ENCODE data around the gene CHADL.

CHADL gene

GRCh38 chr22:41254230-41254629, 13.5 kb upstream of the CHADL start:
- DNase-seq: no peak

GRCh38 chr22:41252365-41252764, 11.6 kb upstream of the CHADL start:
- no peak for DNase-seq

- no peak for DNase-seq
Measured at GRCh38 chr22:41250127-41250526, 9.4 kb upstream of the CHADL start.

DNA sequence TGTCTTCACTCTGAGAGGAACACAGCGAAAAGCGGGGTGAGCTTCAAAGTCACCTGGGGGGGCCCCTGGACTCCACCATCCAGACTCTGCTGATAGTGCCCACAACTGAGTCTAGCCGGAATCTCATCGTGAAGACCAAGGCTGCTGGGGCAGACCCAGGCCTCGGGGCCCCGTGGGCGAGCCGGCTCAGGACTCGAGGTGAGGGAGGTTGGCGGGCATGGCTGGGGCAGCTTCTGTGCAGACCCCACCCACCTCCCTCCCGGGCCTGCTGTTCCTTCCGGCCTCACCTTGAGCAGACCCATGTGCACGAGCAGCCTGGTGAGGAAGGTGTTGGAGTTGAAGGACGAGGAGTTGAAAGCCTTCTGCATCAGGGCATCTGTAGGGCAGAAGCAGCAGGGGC, 8.7 kb upstream of the CHADL start:
- DNase-seq: no peak

DNA sequence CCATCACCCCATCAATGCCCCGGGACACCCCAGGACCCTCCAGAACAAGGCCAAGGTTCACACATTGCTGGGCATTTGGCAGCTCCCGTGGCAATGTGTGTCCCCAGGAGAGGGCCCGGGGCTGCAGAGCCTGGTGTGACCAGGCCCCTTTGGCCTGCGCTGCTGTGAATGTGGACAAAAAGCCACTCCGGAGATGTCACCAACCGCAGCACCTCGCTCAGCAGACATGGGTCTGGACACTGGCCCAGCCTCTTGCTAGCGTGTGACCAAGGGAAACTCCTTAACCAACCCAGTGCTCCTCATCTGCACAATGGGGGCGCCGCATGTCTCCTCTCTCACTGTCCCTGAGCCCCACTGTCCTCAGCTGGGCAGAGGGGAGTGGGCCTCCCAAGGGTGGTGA, 8.0 kb upstream of the CHADL start:
- DNase-seq: no peak

GRCh38 chr22:41248314-41248713, 7.6 kb upstream of the CHADL start:
- no peak for DNase-seq

GRCh38 chr22:41247703-41248102, 7.0 kb upstream of the CHADL start:
- DNase-seq: no peak

DNA sequence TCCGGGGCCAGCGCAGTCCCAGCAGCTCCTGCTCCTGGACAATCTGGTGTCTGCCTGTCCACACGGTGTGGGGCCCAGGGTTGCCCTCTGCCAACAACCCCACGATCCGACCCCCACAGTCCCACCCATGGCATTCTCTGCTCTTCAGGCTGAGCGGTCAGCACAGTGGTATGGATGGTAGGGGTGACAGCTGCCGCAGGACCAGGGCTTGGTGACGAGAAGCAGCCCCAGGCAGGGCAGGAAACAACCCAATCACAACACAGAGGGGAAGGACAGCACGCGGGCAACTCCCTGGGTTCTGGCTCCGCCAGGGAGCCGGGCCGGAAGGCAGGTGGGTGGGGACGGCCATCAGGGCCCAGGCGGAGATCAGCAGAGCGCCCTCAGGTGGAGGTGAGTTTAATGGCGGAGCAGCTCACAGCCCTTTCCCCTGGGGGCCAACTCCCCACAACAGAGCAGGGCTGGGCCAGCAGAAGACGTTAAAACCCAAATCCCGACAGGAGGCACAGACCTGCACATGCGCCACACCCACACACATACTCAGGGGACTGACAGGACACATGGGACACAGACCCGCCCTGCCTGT, 5.3 kb upstream of the CHADL start:
- DNase-seq: no peak

- no peak for DNase-seq
Measured at GRCh38 chr22:41243361-41243760, 2.6 kb upstream of the CHADL start.

- no peak for DNase-seq
Measured at GRCh38 chr22:41242396-41243117, 1.8 kb upstream of the CHADL start.

DNA sequence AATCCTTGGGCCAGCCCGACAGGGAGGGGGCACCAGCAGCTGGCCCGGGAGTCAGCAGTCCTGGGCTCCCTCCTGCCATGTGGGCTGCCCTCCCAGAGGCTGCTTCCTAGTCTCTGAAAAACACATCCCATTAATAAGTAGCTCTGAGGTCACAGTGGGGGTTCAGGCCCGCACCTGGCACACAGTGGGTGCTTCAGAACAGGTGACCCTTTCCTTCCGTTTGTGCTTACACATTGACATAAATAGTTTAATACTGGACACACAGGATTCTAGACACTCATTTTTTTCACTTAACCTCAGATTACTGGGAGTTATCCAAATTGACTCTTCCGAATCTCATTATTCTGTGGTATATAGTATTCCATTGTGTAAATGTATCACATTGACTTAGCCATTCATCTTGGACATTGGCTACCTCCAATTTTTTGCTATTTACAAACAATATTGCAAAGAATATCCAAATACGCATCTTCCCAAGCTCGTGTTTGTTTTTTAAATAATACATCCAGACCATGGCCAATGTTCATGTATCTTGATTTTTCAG, 474 bp upstream of the CHADL start:
- no peak for DNase-seq

DNA sequence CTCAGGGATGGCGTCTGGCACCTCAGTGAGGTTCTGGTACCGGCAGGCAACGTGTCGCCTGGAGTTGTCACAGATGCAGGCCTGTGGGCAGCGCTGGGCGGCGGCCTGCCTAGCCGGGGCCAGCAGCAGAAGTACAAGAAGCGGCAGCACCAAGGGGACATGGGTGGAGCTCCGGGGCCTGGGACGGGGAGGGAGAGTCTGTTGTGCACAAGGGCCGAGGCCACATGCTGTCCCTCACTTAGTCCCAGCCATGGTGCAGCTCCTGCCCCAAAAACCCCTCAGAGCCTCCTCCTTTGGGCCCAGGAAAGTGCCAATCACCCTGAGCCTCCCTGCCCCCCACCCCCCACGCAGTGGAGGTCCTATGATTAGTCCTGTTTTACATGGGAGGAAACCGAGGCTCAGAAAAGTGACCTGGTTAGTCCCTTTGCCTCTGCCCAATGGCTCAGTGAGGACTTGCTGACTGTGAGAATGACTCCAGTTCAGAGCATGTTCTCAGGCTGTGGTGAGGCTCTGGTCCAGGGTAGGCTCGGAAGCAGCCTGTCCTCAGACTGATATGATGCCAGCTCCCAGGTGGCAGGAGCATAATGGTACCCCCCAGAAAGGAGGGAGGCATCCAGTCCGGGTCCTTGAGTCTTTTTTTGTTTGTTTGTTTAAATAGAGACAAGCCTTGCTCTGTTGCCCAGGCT, 1.1 kb downstream of the CHADL start:
- DNase-seq: no peak

DNA sequence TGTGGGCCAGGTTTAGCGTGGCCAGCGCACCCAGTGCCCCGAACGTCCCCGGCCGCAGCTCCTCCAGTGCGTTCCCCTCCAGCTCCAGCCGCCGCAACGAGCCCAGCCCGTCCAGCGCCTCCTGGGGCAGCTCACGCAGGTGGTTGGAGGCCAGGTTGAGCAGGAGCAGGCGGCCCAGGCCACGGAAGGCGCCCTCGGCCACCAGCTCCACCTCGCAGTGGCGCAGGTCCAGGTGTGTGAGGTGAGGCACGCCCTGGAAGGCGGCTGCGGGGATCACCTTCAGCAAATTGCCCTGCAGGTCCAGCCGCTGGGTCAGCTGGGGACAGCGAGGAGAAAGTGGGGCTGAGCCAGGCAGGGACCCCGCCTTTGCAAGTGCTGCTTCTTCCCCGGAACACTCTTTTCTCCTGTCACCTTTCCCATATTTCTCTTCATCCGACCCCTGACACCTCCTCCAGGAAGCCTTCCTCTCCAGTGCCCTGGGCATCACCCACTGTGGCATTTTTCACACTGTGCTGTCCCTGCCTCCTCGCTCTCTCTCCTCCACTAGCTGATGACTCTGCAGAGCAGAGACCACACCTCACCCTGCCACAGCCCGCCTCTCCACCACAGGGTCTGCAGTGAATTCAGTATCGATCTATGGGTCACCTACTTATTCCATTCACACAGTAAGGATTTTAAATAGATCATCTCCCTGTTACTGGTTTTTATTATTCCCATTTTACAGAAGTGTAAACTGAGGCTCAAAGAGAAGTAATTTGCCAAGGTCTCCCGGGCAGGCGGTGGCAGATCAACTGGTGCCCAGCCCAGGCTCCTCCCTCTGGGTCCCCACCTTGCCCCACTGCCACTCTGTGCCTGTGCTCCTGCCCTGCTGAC, 1.9 kb downstream of the CHADL start:
- no peak for DNase-seq

- DNase-seq: no peak
Measured at GRCh38 chr22:41237707-41238569, 2.8 kb downstream of the CHADL start.

DNA sequence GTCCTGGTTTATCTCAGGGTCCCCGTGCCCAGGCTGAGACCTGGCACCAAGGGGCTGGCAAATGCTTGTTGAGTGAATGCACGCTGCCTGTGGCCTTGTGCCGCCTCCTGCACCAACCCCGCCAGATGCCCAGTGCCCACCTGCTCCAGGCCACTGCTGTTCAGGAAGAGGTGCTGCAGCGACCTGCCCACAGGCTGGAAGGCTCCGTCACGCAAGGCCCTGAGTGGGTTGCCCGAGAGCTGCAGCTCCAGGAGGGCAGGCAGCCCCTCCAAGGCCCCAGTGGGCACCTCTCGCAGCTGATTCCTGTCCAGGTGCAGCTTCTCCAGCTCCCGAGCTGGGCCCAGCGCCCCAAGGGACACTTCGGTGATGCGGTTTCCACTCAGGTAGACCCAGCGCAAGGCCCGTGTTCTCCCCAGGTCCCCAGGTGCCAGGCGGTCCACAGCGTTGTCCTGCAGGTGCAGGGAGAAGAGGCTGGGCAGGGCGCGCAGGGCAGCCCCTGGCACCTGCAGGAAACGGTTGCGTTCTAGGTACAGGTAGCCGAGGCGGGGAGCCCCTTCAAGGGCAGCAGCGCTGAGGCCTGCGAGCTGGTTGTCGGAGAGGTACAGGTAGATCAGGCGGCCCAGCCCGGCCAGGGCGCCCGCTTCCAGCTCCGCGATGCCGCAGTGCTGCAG, 3.6 kb downstream of the CHADL start:
- no peak for DNase-seq

GRCh38 chr22:41234815-41235695, 5.7 kb downstream of the CHADL start:
- DNase-seq: no peak

DNA sequence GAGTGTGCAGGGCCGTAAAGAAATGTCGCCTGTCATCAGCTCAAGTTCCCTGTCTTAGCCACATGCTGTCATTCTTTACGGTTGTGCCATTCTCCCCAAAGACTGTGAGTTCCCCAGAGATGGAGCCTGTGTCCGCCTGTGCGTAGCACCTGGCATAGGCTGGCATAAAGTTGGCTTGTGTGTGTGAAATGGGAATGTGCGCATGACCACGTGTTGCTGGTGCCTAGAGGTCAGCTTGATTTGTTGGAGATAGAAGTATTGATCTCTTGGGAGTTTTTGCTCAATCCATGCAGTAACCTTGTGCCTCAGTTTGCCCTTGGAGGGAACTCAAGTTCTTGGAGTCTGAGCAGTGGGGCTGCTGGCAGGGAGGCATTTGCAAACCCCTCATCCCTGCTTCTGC, 9.4 kb downstream of the CHADL start:
- DNase-seq: no peak

- no peak for DNase-seq
Measured at GRCh38 chr22:41230401-41230785, 10.3 kb downstream of the CHADL start.

GRCh38 chr22:41229730-41230400, 10.9 kb downstream of the CHADL start:
- no peak for DNase-seq

DNA sequence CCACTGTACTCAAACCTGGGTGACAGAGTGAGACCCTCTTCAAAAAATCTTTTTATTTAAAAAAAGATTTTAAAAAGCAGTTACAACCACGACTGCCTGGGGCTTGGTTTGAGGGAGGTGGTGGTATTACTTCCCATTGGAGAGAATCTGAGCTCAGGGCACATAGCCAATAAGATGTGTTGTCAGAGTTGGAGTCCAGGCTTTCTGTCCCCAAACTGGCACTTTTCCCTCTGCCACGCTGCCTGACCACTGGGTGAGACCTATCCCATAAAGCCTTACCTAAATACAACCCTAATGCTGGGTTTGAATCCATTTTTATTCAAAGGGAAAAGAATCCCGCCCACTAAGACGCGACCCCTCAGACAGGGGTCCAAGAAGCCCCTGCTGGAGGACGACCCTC, 11.5 kb downstream of the CHADL start:
- DNase-seq: no peak
